ENCODE measurements around the gene BCAS3.

GRCh38 chr17:60704170-60704569 lies 26.5 kb downstream of the BCAS3 start:
- TF ChIP-seq, protein P1, sequence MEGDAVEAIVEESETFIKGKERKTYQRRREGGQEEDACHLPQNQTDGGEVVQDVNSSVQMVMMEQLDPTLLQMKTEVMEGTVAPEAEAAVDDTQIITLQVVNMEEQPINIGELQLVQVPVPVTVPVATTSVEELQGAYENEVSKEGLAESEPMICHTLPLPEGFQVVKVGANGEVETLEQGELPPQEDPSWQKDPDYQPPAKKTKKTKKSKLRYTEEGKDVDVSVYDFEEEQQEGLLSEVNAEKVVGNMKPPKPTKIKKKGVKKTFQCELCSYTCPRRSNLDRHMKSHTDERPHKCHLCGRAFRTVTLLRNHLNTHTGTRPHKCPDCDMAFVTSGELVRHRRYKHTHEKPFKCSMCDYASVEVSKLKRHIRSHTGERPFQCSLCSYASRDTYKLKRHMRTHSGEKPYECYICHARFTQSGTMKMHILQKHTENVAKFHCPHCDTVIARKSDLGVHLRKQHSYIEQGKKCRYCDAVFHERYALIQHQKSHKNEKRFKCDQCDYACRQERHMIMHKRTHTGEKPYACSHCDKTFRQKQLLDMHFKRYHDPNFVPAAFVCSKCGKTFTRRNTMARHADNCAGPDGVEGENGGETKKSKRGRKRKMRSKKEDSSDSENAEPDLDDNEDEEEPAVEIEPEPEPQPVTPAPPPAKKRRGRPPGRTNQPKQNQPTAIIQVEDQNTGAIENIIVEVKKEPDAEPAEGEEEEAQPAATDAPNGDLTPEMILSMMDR (IDR thresholded peaks at IDR 0.05): no peak
- TF ChIP-seq ZFX (IDR thresholded peaks at IDR 0.05; ENCODE audit: borderline replicate concordance): no peak
